NT2/D1 (cell line): Measurements from ENCODE around the gene KRT6A.

Experiments used
- DNase-seq: peaks from one replicate; pipeline ENCODE4 v3.0.0-alpha.2; 2011; ENCODE audit warnings: low read depth, low spot score
- H3K27me3 ChIP-seq: 2 replicates; pipeline ENCODE4 v1.6.0; 2011; ENCODE audit warnings: mild to moderate bottlenecking; ENCODE audit not compliant: insufficient read length, insufficient read depth
- H3K36me3 ChIP-seq: 2 replicates; pipeline ENCODE4 v1.6.1; 2011; ENCODE audit warnings: mild to moderate bottlenecking, low read length, mixed read lengths; ENCODE audit not compliant: insufficient read depth, insufficient read length
- H3K4me1 ChIP-seq: 2 replicates; pipeline ENCODE4 v1.5.1; 2011; ENCODE audit not compliant: insufficient read depth, insufficient read length
- H3K4me3 ChIP-seq: 2 replicates; pipeline ENCODE4 v1.5.1; 2011; ENCODE audit warnings: low read depth; ENCODE audit not compliant: insufficient read length
- H3K9ac ChIP-seq: 2 replicates; pipeline ENCODE4 v1.6.0; 2011; ENCODE audit warnings: low read depth; ENCODE audit not compliant: insufficient read length
- H3K9me3 ChIP-seq: 2 replicates; pipeline ENCODE4 v1.5.1; 2011; ENCODE audit warnings: mild to moderate bottlenecking, low read length; ENCODE audit not compliant: insufficient read depth
- SUZ12 ChIP-seq: IDR thresholded peaks from 2 replicates; pipeline ENCODE4 v1.6.1; 2011; ENCODE audit not compliant: insufficient read length, insufficient read depth; ENCODE audit errors: extremely low read depth
- YY1 ChIP-seq: IDR thresholded peaks from 2 replicates; pipeline ENCODE4 v1.6.1; 2011; ENCODE audit not compliant: insufficient read length, insufficient read depth
- ZNF274 ChIP-seq: IDR thresholded peaks from 2 replicates; pipeline ENCODE4 v1.6.1; 2011; ENCODE audit warnings: mild to moderate bottlenecking, low read depth, low read length

Gene KRT6A

DNA sequence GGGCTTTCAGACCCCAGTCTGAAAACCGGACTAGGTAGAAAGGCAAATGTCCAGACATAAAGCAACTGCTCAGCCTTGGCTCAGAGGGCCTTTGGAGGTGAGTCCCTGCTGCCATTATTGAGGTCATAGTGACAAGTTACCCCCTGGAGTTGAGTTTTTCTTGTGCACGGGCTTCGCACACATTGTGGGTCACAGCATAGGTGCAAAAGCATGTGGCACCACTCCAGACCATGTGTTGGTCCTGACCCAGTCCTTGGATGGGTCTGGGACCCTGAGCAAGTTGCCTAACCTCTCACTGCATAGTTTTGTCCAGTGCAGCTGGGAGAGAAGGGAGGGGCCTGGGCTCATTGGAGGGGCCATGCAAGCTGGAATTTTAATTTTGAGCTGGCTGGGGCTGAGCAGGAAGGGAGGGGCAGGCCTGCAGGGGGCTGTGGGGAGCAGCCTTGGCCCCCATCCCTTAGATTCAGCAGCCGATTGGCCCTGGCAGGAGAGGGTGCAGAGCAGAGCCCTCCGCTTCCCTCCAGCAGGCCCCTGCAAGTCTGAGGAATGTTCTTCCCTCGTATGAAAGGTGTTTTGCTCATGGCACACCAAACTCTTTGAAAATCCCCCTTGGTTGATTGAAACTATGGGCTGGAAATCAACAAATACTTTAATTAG is 31.3 kb upstream of the KRT6A start:
- Histone ChIP-seq H3K27me3 (no peaks in the 10 kb centered on the region), H3K36me3 (no peaks in the 10 kb centered on the region), H3K9ac (no peak overlapping the region), H3K4me1 (peaks cover 25% of the 10 kb centered on the region), H3K9me3 (no peaks in the 10 kb centered on the region), H3K4me3 (no peak overlapping the region)
- no peak for DNase-seq
- TF ChIP-seq SUZ12, result no peak
- TF ChIP-seq ZNF274, result no peak
- TF ChIP-seq YY1, result no peak

DNA sequence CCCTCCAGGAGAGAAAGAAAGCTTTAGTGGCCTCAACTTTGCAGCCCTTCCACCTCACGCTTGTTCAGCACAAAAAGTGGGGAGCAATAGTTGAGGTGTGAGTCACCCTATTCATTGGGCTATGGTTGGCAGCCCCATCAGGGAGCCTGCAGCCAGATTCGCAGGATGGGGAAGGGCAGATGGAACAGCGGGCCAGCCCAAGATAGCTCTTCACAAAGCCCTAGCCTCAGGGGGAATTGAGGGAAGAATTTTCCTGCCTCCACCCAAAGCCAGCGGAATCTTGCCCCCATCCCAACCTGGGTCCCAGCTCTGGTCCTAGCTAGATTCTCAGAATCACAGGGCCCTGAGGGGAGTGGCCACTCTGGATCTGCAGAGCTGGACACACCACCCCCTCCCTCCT is 30.8 kb upstream of the KRT6A start:
- Histone ChIP-seq H3K4me3 (no peak overlapping the region), H3K4me1 (peaks cover 25% of the 10 kb centered on the region), H3K36me3 (no peaks in the 10 kb centered on the region), H3K9ac (no peak overlapping the region), H3K27me3 (no peaks in the 10 kb centered on the region), H3K9me3 (no peaks in the 10 kb centered on the region)
- no peak for TF ChIP-seq ZNF274
- no peak for TF ChIP-seq YY1
- TF ChIP-seq SUZ12, result no peak
- DNase-seq, result no peak

DNA sequence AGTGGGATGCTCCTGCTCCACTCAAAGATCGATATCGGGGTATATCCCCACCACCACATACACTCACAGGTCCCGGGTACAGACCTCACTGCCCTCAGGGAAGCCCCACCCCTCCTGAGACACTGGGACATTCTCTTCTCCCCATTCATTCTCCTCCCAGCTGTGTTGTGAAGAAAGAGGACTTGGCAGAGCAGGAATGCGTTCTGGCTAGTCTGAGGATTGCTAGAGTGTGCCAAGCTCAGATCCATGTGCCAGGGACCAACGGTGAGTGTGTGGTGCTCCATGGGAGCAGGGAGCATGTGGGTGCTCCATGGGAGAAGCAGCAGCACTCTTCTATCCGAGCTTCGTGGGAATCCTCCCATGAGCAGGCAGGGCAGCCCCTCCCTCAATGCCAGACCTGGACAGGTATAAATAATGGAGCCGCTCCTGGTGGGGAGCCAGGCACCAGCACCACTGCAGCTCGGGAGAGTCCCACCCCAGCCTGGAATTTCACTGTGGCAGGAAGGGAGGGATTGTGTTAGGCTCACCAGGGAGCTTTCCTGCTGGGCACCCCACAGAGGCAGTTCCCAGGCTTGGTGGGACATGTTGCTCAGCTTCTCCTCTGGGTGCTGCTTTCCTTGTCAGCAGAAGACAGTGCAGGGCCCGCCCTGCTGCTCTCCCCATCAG is 29.4 kb upstream of the KRT6A start:
- Histone ChIP-seq H3K4me3 (no peak overlapping the region), H3K36me3 (no peaks in the 10 kb centered on the region), H3K4me1 (peaks cover 25% of the 10 kb centered on the region), H3K9ac (no peak overlapping the region), H3K9me3 (no peaks in the 10 kb centered on the region), H3K27me3 (no peaks in the 10 kb centered on the region)
- TF ChIP-seq YY1, result no peak
- no peak for TF ChIP-seq ZNF274
- TF ChIP-seq SUZ12, result no peak
- no peak for DNase-seq

DNA sequence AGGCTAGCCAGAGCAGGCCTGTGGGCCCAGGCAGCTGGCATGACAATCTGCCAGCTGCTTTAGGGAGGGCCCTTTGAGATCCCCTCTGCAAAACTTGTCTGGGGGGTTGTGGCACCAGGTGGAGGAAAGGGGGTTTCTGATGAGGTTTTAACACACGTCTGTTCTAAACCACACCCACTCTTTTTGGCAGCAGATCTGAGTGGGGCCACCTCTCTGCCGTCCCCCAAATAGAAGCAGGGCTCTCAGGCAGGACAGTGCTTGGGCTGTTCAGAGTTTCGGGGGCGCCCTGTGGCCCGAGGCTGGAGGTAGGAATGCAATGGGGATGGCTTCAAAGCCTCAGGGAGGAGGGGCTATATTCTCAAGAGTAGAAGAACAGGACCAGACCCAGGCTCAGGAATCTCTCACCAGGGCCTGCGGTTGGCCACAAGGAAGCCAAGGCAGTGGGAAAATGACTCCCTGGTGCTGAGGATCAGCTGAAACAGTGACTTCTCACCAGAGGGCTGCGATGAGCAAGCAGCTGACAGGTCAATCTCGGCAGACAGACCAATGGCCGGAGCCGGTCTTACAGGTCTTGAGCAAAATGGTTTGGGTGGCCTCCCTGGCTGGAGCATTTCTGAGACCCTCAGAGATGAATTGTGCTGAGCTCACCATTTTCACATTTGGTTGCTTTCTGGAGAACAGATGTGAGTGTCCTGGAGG is 28.7 kb upstream of the KRT6A start:
- no peaks in the 10 kb centered on the region for H3K27me3 ChIP-seq
- no peak for TF ChIP-seq YY1
- TF ChIP-seq ZNF274, result no peak
- TF ChIP-seq SUZ12, result no peak
- no peaks in the 10 kb centered on the region for H3K9me3 ChIP-seq
- no peak for DNase-seq
- H3K9ac ChIP-seq, result no peak overlapping the region
- no peaks in the 10 kb centered on the region for H3K36me3 ChIP-seq
- H3K4me3 ChIP-seq, result no peak overlapping the region
- peaks cover 25% of the 10 kb centered on the region for H3K4me1 ChIP-seq

DNA sequence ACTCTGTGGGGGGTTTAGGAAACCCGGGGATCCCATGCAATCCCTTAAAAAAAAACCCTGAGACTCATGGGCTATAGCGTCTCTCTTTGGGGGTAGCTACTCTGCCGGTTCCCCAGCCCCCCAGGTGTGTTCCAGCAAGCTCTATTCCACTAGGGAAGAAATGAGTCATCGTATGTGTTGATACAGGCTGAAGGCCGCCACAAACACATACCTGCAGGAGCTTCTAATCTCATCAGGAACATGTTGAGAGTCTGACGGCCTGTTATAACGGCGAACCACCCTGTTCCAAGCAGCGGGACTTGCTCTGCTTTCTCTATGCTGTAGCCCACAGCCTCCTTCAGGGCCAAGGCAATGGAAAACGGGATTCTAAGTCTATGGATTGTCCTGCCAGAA is 28.1 kb upstream of the KRT6A start:
- Histone ChIP-seq H3K9me3 (no peaks in the 10 kb centered on the region), H3K4me1 (peaks cover 25% of the 10 kb centered on the region), H3K9ac (no peak overlapping the region), H3K36me3 (no peaks in the 10 kb centered on the region), H3K27me3 (no peaks in the 10 kb centered on the region), H3K4me3 (no peak overlapping the region)
- TF ChIP-seq ZNF274, result no peak
- TF ChIP-seq SUZ12, result no peak
- TF ChIP-seq YY1, result no peak
- no peak for DNase-seq

DNA sequence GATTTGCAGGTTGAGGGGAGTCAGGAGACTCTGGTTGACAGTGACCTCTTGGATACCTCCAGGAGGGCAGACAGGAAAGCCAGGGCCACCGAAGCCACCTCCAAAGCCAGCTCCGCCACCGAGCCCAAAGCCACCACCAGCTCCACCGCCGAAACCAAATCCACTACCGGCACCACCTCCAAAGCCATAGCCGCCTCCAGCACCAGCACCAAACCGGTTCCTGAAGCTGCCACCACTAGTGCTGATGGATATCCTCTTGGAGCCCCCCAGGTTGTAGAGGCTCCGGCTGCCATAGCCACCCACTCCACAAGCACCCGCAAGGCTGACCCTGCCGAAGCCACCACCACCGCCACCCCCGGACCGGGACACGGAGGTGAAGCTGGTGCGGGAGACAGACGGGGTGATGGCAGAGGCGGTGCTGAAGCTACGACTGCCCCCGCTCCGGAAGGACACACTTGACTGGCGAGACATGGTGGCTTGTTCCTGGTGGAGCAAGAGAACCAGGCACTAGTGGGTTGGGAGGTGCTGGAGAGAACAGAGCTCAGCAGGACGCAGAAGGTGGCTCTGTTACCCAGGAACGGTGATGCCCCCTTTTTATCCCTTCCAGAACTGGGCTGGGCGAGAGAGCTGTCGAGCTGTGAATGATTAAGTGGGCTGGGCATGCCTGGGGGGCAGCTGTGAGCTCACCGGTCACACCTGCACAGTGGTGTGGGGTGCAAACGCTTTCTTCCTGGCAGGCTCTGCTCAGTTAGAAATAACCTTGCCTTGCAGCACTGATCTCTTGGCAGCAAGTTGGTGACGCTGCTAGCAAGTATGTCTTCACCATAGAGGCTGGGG is 27.0 kb upstream of the KRT6A start, which contains the start of gene KRT5:
KRT5 (minus strand) TSS at position 569 of the 837 bp plus-strand sequence; CDS start at position 471, 98 bp downstream.
- no peak within 1 kb of the TSS for H3K9ac ChIP-seq
- H3K9me3 ChIP-seq, result no peaks in the 10 kb centered on the region
- no peaks in the 10 kb centered on the region for H3K27me3 ChIP-seq
- H3K36me3 ChIP-seq, result no peaks in the 10 kb centered on the region
- DNase-seq, result no peak
- no peak within 1 kb of the TSS for H3K4me3 ChIP-seq
- peaks cover 25% of the 10 kb centered on the region for H3K4me1 ChIP-seq
- TF ChIP-seq YY1, result no peak
- TF ChIP-seq ZNF274, result no peak
- TF ChIP-seq SUZ12, result no peak

DNA sequence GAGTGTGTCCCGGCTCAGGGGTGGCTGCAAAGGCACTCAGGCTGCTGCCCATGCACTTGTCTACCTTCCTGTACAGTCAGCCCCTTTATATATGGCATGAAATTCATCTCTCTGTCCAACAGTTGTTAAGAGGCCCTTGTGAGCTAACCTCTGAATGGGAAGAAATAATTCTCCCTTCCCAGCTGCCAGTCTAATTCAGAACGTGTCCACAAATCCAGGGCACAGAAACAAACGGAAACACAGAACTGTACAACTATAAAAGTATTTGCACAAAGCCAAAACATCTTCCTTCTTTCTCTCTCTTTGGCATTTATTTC is 26.3 kb upstream of the KRT6A start:
- no peaks in the 10 kb centered on the region for H3K9me3 ChIP-seq
- H3K4me1 ChIP-seq, result peaks cover 21% of the 10 kb centered on the region
- no peak overlapping the region for H3K9ac ChIP-seq
- no peaks in the 10 kb centered on the region for H3K27me3 ChIP-seq
- no peaks in the 10 kb centered on the region for H3K36me3 ChIP-seq
- DNase-seq, result no peak
- H3K4me3 ChIP-seq, result no peak overlapping the region
- TF ChIP-seq ZNF274, result no peak
- TF ChIP-seq SUZ12, result no peak
- TF ChIP-seq YY1, result no peak
